K562 (cell line): ENCODE measurements around the gene CD300LG.

Experiments used
- CEBPB ChIP-seq: fragments of 450-650 bp; IDR thresholded peaks from 2 replicates; pipeline ENCODE4 v1.6.1; 2016; ENCODE audit warnings: missing genetic modification characterization, missing compliant biosample characterization
- CTCF ChIP-seq, 3 experiments: IDR thresholded peaks in 2 of 3; conservative IDR thresholded peaks in 1 of 3; 2 replicates each; pipeline ENCODE4 v1.5.1; 2011 to 2012; ENCODE audit warnings: low read length in 3 of 3, mild to moderate bottlenecking in 3 of 3, control low read depth in 2 of 3, improper control_type of control experiment in 1 of 3, inconsistent platforms in 1 of 3, low read depth in 1 of 3, mixed read lengths in 1 of 3, moderate library complexity in 1 of 3; ENCODE audit not compliant: insufficient read depth in 2 of 3
- GATAD2A ChIP-seq: fragments of 450-650 bp; IDR thresholded peaks from 2 replicates; pipeline ENCODE4 v1.6.1; 2017
- HNRNPL ChIP-seq: fragments of 200-400 bp; formaldehyde crosslinking; IDR thresholded peaks from 2 replicates; pipeline ENCODE4 v1.6.1; 2017; ENCODE audit warnings: low read depth, mild to moderate bottlenecking, low read length
- MYC ChIP-seq, 2 experiments: fragments of 250-450 bp in 1 of 2; sonication (Bioruptor Pico) in 1 of 2; IDR thresholded peaks; 2 replicates each; pipeline versions ENCODE4 v1.5.1 to v1.6.1; 2012 to 2021; ENCODE audit warnings: low read depth in 2 of 2, borderline replicate concordance in 1 of 2, improper control_type of control experiment in 1 of 2, low read length in 1 of 2, mild to moderate bottlenecking in 1 of 2, moderate library complexity in 1 of 2
- MYNN ChIP-seq, 2 experiments: sonication (generic); formaldehyde crosslinking in 1 of 2; IDR thresholded peaks; 2 replicates each; pipeline versions ENCODE4 v1.5.0 to v1.6.1; 2016 to 2020; ENCODE audit warnings: antibody characterized with exemption in 1 of 2, missing genetic modification reagents in 1 of 2
- NFYB ChIP-seq: IDR thresholded peaks from 2 replicates; pipeline ENCODE4 v1.6.1; 2011; ENCODE audit warnings: mild to moderate bottlenecking, moderate library complexity; ENCODE audit not compliant: insufficient read length; ENCODE audit errors: extremely low read depth
- POLR2G ChIP-seq: fragments of 200-400 bp; formaldehyde crosslinking; IDR thresholded peaks from 2 replicates; pipeline ENCODE4 v1.6.1; 2017; ENCODE audit warnings: low read depth, mild to moderate bottlenecking, antibody characterized with exemption, low read length, moderate library complexity
- ZSCAN29 ChIP-seq: fragments of 450-650 bp; IDR thresholded peaks from 2 replicates; pipeline ENCODE4 v1.6.1; 2017

- TF ChIP-seq HNRNPL (0 out of 2 replicates have a peak, but pooled peaks have one; percentile 40), MYC (IDR thresholded peaks at IDR 0.05; ENCODE audit: low read depth, low read length) (no peak), MYC (CRISPR knock-in tag; IDR thresholded peaks at IDR 0.05; ENCODE audit: borderline replicate concordance, low read depth) (no peak), NFYB (no peak), ZSCAN29 (no peak), MYNN (IDR thresholded peaks at IDR 0.05) (no peak), MYNN (CRISPR knock-in tag; IDR thresholded peaks at IDR 0.05) (no peak), CTCF (IDR thresholded peaks at IDR 0.05 in 2 of 3, conservative IDR thresholded peaks at IDR 0.05 in 1 of 3; ENCODE audit: insufficient read depth in 2 of 3, low read depth in 1 of 3, low read length in 3 of 3) (no peak), GATAD2A (no peak), POLR2G (no peak), CEBPB (tag) (no peak)
These were observed 30.6 kb downstream of the CD300LG start for GRCh38 chr17:43877451-43878155.
